NCI-H2196 (cell line): ENCODE measurements around the gene CDKN1B.

ENCODE experiments used
- DNase-seq: peaks from one replicate; lab custom pipeline; 2025; ENCODE audit not compliant: unreplicated experiment; lab: John Stamatoyannopoulos, UW

The CDKN1B gene

DNA sequence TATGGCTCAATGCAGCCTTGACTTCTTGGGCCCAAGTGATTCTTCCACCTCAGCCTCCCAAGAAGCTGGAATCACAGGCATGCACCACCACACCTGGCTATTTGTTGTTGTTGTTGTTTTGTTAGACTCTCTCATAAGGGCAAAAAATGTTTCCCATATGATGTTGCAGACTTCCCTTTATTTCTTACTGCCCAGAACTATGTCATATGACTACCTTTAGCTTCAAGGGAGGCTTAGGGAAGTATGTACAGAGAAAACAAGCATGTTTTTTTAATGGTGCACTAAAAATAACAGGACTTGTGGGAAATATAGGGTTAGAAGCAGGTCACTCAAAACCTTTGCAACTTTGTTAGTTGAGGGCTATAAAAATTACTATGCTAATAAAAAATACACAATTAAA, 16.9 kb upstream of the CDKN1B start:
- DNase-seq, result no peak

DNA sequence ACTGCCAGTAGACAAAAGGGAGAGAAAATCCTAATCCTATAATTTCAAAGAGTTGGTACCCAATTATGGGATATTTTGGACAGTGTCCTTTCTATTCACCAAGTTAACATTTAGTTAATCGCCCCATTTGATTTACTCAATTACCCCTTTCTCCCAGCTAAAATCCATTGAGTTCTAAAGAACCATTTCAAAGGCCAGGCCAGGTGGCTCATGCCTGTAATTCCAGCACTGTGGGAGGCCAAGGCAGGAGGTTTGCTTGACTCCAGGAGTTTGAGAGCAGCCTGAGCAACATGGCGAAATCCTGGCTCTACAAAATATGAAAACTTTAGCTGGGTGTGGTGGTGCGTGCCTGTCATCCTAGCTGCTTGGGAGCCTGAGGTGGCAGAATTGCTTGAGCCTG, 15.7 kb upstream of the CDKN1B start:
- no peak for DNase-seq

DNA sequence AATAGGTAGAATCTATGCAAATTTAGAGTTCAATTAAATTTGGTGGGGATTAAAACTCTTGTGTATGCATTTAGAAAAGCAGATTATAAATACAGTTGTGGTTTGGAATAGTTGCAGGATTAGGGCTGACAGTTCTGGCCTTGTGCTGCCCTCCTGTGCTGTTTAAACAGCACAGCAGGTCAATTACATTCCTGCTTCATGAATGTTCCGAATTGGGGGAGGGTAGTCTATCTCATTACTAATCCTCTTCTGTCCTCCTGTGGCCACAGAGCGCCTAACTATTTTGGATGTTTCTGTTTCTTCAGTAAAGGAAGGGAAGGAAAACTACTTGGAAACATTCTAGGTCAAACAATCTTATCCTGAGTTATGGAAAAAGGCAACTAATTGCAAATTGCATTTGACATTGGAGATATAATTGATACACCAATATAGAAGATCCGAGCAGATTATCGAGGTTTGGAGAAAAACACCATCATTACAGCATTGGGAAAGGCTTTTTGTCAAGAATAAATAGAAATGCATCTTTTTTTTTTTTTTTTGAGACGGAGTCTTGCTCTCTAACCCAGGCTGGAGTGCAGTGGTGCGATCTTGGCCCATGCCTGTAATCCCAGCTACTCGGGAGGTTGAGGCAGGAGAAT, 12.5 kb upstream of the CDKN1B start:
- DNase-seq, result peak; percentile 57

DNA sequence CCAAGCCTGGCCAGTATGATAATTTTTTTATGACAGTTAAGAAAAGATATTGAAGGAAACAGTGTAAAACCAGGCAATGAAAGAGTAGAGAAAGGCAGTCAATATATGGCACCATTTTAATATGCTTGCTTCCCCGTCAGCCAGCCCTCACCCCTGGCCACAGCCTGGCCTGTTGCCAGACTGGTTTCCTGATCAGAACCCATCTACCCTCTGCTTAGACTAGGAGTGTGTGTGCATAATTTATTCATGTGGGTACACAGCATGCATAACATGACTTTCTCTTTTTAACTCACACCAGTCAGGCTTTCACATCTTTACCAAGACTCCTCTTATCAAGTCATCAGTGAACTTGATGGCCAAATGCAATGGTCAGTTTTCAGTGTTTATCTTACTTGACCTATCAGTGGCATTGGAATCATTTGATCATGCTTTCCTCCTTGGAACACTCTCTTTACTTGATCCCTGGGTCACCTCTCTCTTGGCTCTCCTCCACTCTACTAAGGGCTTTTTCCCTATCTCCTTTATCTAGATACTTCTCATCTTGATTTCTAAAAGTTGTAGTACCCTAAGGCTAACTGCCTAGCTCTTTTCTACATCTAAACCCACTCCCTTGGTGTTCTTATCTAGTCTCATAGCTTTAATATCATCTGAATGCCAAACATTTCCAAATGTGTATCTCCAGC, 11.2 kb upstream of the CDKN1B start:
- no peak for DNase-seq

DNA sequence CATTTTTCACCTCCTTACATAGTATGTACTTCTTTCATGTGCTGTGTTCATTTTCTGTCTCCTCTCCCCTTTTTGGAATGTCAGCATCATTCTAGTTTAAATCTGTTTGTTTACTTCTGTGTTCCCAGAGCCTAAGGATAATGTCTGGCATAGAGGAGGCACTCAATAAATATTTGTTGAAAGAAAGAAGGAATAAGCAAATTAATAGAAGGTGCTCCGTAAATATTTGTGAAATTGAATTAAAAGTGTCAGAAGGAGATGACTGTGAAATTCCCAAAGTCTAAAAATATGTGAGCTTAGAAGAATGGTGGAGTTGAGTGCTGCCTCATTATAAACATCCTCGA, 3.3 kb upstream of the CDKN1B start:
- no peak for DNase-seq

DNA sequence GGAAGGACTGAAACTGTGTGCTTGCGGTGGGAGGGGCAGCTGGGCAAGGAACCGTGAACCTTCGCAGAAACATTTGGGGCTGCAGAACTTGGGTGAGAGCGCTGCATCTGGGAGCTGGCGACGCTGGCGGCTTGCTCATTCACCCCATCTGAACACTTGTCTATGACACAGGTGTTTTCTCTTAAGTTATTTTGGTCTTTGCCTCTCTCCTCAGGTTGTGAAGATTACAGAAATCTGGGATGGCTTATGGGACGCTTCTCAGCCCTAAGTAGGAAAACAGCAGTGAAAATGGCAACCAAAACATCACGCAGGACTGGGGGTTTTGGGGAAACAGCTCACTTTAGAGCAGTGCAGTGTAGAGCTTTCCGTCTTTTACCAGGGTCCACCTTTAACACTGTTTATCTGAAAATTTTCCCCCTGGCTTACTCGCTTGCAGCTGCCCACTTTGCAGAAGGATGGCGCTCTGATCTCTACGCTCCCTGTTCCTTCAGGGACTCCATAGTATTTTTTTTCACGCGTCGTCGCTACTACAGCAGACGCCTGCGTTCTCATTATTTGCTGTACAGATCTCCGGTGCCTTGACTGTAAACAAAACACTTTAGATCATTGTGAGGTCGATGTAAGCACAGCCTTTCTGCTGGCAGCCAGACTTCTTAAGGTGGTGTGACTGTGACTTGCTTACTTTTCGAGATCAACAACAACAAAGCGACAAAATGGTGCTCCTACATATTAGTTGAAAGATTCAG, 2.7 kb upstream of the CDKN1B start:
- peak; percentile 6 for DNase-seq

DNA sequence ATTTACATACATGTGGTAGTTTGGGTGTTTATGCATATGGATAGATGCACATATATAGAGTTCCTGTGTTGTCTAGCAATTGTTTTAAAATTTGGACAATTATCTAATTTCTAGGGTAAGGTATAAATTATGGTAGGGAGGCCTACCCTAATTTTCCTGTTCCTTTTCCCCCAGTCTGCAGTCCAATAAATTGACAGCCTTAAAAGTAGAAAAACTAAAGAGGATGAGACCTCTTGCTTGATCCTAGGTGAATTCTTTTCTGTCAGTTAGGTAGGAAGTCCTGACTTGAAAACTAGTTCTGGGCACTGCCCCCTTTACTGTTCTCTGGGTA, 2.1 kb upstream of the CDKN1B start:
- DNase-seq, result no peak

DNA sequence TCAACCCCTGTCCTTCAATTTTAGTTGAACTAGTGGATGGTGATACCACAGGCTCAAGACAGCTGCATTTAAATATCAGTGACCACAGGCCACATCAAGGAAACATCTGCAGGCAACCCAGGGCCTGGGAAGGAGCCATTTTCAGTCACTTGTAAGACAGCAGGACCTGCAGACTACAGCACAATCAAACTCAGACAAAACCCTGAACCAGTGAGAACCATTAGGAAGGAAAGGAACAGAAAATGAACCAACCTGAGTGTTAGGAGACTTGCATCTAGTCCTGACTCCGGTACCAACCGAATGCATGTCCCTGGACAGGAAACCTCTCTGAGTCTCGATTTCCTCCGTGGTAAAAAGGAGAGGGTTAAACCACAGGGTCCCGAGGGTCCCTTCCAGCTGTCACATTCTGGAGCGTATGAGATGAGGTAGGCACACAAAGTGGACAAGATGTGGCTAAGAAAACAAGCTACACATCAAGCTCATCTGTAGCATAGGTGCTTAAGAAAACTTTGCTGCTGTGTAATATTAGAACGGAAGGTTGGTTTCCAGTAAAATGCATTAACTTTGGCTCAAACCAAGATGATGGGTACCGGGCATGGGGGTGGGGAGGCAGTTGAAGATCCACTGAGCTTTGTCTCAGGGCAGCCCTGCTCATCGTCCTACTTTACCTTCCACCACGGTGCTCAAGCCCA, 1.6 kb upstream of the CDKN1B start:
- DNase-seq, result no peak

DNA sequence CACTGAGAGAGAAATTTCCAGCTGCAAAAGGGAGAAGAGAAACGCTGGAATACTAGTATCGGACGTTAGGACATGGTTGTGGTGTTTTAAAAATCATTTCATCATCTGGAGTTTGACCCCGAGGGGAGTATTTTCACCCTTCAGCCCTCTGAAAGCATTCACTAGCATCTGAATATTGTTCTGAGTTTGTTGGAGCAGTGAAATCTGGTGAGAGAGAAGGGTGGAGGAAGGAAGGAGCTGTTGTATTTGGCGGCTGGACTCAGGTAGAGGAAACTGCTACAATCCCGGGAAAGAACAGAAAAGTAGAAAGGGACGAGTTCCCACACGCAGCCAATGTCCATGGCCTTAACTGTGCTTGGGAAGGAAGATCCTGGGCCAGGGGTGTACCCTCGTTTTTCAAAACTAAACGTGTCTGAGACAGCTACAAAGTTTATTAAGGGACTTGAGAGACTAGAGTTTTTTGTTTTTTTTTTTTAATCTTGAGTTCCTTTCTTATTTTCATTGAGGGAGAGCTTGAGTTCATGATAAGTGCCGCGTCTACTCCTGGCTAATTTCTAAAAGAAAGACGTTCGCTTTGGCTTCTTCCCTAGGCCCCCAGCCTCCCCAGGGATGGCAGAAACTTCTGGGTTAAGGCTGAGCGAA, 896 bp upstream of the CDKN1B start:
- DNase-seq, result no peak

DNA sequence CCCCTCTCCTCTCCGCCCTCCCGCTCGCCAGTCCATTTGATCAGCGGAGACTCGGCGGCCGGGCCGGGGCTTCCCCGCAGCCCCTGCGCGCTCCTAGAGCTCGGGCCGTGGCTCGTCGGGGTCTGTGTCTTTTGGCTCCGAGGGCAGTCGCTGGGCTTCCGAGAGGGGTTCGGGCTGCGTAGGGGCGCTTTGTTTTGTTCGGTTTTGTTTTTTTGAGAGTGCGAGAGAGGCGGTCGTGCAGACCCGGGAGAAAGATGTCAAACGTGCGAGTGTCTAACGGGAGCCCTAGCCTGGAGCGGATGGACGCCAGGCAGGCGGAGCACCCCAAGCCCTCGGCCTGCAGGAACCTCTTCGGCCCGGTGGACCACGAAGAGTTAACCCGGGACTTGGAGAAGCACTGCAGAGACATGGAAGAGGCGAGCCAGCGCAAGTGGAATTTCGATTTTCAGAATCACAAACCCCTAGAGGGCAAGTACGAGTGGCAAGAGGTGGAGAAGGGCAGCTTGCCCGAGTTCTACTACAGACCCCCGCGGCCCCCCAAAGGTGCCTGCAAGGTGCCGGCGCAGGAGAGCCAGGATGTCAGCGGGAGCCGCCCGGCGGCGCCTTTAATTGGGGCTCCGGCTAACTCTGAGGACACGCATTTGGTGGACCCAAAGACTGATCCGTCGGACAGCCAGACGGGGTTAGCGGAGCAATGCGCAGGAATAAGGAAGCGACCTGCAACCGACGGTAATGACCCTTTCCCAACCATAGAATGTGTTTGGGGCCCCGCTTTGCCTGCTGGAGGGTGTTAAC, 615 bp downstream of the CDKN1B start:
- no peak for DNase-seq

DNA sequence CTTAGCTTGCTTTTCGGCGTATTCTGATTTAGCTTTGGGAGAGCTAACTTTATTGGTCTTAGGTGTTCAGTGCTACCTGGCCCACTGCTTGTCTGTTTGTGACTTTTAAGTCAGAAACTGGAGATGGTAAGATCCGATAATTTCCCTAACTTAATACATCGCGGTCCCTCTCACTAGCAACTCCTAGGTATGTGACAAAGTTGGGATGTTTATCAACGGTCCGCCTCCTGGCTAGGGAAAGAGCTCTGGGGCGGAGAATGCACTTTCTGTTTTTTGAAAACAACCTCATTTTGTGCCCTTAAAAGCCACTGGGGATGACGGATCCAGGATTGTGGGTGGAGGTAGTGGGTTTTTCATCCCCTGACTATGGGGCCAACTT, 1.2 kb downstream of the CDKN1B start:
- DNase-seq, result no peak

DNA sequence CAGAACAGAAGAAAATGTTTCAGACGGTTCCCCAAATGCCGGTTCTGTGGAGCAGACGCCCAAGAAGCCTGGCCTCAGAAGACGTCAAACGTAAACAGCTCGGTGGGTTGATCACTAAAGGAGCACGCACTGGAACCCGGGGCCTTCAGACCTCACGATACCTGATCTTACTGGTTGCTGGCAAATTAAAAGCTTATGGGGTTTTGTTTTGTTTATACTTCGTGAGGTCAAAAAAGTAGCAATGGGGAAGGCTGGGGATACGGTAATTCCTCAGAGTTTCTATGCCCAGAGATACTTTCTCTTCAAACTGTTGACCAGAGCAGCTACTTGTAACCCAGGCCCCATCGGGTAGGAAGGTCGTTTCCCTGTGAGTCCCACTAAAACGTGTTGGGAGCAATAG, 1.7 kb downstream of the CDKN1B start:
- DNase-seq, result no peak

DNA sequence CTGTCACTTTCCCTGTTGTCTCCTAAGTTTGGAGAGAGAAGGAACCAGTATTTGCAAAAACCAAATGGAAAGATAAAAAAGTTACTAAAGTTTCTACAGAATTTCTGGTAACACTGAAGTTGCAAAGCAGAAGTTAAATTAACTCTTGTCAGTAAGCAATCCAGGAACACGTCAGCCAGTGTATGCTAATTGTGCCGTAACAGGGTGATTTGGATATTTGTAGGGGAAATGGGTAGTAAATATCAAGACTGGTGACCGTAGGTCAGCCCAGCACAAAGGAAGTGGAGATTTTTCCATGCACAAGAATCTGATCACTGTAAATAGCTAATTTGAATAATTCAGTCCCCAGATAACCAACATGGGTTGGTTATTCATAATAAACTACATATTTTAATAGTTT, 2.3 kb downstream of the CDKN1B start:
- DNase-seq, result no peak

DNA sequence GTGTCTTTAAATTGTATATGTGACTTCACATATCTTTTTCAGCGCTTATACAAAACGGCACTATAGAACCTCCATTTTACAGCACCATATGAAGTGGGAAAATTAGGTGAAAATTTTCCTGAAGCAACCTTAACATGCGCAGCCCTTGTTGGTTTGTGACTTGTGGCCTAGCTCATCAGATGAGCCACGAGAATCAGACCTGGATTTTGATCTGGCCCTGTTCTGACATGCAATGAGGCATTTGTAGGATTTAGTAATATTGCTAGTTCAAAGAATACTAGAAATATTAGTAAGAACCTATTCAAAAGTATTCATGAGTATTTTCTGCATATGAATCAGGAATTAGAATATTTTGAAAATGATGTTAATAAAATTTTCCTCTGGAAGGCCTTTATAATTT, 2.9 kb downstream of the CDKN1B start:
- no peak for DNase-seq

DNA sequence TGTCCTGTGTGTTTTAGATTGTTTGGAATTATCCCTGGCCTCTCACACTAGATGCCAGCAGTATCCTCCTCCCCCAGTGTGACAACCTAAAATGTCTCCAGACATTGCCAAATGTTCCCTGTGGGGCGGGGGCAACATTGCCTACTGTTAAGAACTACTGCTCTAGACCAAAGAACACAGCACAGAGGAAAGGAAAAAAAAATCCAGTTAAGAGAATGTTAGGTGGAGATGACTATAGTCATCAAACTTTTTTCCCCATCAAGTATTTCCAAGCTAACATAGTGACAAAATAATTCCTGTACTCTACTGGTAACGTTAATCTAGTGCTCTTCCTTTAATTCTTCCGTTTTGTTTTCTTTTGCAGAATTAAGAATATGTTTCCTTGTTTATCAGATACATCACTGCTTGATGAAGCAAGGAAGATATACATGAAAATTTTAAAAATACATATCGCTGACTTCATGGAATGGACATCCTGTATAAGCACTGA, 3.5 kb downstream of the CDKN1B start:
- no peak for DNase-seq

DNA sequence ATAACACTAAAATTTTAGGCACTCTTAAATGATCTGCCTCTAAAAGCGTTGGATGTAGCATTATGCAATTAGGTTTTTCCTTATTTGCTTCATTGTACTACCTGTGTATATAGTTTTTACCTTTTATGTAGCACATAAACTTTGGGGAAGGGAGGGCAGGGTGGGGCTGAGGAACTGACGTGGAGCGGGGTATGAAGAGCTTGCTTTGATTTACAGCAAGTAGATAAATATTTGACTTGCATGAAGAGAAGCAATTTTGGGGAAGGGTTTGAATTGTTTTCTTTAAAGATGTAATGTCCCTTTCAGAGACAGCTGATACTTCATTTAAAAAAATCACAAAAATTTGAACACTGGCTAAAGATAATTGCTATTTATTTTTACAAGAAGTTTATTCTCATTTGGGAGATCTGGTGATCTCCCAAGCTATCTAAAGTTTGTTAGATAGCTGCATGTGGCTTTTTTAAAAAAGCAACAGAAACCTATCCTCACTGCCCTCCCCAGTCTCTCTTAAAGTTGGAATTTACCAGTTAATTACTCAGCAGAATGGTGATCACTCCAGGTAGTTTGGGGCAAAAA, 4.1 kb downstream of the CDKN1B start:
- no peak for DNase-seq

DNA sequence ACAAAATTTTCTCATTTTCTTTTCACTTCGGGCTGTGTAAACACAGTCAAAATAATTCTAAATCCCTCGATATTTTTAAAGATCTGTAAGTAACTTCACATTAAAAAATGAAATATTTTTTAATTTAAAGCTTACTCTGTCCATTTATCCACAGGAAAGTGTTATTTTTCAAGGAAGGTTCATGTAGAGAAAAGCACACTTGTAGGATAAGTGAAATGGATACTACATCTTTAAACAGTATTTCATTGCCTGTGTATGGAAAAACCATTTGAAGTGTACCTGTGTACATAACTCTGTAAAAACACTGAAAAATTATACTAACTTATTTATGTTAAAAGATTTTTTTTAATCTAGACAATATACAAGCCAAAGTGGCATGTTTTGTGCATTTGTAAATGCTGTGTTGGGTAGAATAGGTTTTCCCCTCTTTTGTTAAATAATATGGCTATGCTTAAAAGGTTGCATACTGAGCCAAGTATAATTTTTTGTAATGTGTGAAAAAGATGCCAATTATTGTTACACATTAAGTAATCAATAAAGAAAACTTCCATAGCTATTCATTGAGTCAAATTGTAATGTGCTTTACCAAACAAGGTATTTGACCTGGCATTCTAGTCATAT, 4.8 kb downstream of the CDKN1B start:
- no peak for DNase-seq

DNA sequence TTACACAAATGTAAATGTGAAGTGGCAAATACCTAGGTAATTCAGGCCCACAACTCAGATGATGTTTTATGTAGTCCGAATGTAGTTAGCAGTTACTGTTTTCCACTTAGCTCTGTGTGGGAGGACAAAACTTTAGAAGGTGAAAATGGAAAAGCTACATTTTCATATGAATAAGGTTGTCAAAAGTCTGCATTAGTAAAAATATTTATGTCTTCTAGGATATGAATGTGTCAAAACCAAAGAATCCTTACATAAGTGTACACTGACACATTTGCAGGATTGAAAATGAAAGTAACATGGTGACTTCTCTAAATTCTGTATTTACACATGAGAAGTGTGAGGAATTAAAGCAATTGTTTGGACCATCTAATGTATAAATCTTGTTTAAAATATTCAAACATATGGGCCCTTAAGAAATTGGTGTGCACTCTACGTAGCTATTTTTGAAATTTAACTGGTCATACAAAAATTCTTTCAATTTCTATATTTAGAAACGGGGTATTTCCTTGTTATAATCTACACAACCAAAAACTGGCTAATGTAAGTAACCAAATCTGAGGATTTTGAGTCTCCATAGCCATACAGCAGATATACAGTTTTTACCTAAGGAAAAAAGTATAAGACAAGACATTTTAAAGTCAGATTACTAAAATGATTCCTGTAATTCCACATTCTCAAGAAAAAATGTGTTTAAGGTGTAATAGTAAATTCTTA, 5.4 kb downstream of the CDKN1B start:
- DNase-seq, result peak; percentile 13

DNA sequence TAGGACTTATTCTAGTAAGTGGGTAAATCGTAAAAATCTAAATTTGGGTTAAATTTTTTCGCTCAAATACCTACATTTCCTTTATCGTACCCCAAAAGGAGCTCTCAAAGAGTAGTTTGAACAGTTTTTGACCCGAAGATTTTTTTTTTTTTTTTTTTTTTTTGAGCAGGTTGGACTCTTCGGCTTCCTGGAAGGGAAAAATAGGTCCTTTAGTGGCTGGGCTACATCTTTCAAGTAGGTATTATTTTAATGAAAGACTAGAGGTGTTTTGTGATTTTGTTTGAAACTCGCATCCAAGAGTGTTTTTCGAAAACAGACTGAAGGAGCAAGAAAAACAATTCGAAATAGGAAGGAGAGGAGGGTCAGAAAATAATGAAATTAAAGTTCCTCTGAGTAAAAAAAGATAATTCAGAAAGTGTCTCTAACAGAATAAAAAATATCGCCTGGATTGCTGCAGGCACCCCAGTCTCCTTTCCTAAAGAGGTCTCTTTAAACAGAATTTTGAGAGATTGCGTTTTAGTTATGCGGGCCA, 6.0 kb downstream of the CDKN1B start:
- no peak for DNase-seq
